Hematopoietic multipotent progenitor cell treated with erythropoietin and hydrocortisone succinate and interleukin-3 and kit ligand, for 4 days (in vitro differentiated cells): ENCODE measurements around the gene PLEKHA5.

ENCODE experiments used
- DNase-seq: peaks from one replicate; pipeline ENCODE4 v3.0.0-alpha.2; 2015

PLEKHA5 gene

DNA sequence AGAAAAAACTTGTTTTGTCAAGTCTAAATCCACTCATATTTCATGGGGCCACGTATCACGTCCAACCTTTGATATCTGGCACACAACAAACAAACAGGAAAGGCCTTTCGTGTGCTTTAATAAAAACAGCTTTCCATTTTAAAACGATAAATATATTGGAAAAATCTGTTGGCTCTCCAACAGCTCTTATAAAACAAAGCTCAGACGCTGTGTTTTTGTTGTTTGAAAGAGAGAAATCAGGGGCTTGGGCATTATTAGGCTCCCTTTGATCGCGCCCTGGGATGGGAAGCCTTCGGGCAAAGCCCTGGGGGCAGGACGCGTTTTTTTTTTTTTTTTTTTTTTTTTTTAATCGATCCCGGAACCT lies 429 bp upstream of the PLEKHA5 start:
- DNase-seq: no peak

DNA sequence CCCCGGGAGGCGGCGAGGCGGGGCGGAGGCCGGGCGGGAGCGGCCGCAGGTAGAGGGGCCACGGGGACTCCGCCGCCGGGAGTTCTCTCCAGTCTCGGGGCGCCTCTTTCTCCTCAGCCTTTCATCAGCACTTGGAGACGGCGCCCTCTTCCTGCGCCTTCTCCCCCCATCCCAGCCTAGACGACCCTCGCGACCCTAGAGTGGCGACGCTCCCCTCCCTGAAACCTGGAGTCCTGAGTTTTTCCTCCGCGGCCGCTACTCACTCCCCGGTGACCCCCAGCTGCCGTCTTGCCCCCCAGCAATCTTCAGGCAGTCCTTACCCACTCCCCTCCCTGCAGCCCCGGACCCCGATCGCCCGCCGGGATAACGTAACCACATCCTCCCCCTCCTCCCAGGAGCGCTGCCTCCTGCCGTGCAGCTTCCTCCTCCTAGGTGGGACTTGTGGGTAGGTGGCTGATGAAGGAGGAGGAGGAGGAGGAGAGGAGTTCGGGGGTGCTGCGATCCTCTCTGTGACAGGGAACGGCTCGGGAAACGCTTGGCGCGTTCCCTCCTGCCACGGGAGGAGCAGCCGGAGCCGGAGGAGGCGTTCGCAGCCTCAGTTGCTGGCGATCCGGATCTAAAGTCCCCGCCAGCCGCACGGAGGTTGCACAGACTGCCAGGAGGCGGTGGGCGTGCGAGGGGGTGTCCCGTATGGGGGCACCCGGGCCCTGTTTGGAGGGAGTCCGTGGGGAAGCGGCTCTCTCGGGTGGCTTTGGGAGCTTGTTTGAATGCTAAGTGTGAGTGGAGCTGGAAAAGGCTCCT lies 891 bp downstream of the PLEKHA5 start:
- peak; percentile 54 for DNase-seq

- DNase-seq: peak; percentile 24
Observed at GRCh38 chr12:19131025-19131444, 1.5 kb downstream of the PLEKHA5 start.

GRCh38 chr12:19138551-19138950 lies 9.0 kb downstream of the PLEKHA5 start:
- no peak for DNase-seq

DNA sequence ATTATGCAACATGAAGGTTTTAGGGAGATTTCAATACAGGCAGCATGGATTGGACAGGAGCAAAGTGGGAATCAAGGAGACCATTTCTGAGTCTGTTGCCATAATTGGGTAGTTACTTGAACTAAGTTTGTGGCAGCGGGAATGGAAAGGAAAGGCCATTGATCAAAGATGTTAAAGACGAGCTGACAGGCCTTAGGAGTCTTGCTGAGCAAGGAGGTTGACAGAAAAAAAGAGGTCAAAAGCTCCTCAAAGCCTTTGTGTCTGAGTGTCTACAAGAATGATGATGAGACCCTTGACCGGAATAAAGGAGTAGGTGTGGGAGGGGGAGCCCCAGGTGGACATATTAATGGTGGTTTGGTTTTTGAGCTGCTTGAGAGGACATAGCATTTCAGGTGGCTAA lies 9.4 kb downstream of the PLEKHA5 start:
- DNase-seq: no peak

DNA sequence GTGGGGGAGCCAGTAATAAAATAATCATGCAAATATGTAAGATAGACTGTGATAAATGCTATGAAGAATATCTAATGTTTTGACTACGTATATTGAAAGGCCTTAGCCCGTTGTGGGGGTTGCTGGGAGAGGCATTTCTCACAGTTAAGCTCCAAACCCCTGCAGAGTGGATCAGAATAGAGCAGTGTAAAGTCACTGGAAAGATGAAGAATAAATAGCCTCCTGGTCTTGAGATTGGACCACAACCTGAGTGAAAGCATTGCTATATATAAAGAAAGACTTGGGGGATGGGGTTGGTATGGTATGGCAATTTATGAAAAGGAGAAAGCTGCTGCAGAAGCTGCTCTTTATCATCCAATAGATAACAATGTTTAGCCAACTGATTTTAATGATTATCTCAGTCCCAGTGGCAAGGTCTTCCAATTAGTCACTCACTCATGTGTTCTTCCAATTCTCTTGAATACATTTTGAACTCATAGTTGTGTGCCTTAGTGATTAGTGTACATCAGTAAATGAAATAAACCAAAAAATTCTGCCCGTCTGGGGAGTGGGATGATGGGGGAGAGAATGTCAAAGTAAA lies 10.2 kb downstream of the PLEKHA5 start:
- DNase-seq: no peak

GRCh38 chr12:19140381-19141236 lies 11.1 kb downstream of the PLEKHA5 start:
- DNase-seq: no peak

- DNase-seq: no peak
Observed at GRCh38 chr12:19142499-19142898, 13.0 kb downstream of the PLEKHA5 start.

GRCh38 chr12:19144287-19144686 lies 14.8 kb downstream of the PLEKHA5 start:
- no peak for DNase-seq

DNA sequence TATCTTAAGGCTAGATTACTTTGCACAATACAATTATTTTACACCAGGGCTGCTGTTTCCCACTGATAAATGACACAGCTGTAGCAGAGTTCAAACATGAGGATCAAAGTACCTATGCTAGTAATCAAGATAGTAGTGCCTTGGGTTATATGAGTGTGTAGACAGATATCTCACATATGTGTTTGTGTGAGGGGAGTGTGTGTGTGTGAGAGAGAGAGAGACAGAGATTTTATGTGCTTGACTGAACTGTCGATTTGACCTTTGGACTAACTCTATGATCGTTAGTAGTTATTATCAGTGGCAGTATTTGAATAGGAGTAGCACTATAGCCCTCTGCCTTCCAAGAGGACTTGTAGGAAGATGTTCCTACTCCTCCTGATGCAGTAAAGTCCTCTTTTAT lies 15.5 kb downstream of the PLEKHA5 start:
- no peak for DNase-seq

GRCh38 chr12:19148860-19149259 lies 19.3 kb downstream of the PLEKHA5 start:
- DNase-seq: no peak

DNA sequence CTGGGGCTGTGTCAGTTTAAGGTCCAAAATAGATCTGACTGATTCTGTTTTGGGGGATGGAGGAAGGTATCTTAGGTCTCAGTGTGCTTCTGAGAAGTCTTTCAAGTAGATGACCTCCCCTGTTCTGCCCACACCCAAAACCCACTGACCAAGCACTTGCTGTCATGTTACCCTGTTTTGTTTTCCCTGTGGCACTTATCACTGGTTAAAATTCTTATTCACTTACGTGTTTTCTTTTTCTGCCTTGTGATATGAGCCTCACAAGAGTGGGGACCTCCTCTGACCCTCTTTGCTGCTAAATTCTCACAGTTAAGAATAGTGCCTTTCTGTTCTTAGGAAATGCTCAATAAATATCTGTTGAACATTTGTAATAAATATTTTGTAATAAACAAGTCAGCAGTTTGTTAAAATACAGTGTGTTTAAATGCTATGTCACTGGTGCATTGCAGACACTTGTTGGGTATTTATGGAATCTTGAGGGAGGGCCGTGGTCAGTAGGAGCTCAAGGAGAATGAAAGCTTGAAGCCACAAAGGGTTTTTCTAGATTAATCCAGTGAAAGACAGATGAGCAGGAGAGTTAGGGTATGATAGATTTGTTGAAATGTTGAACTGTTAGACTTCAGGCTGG lies 20.9 kb downstream of the PLEKHA5 start:
- DNase-seq: no peak

- no peak for DNase-seq
Observed at GRCh38 chr12:19151298-19151697, 21.8 kb downstream of the PLEKHA5 start.

- no peak for DNase-seq
Observed at GRCh38 chr12:19153396-19153795, 23.9 kb downstream of the PLEKHA5 start.

- no peak for DNase-seq
Observed at GRCh38 chr12:19154686-19155085, 25.2 kb downstream of the PLEKHA5 start.

GRCh38 chr12:19155981-19156734 lies 26.6 kb downstream of the PLEKHA5 start:
- no peak for DNase-seq

GRCh38 chr12:19158923-19159322 lies 29.4 kb downstream of the PLEKHA5 start:
- no peak for DNase-seq

- DNase-seq: no peak
Observed at GRCh38 chr12:19161216-19161615, 31.7 kb downstream of the PLEKHA5 start.

DNA sequence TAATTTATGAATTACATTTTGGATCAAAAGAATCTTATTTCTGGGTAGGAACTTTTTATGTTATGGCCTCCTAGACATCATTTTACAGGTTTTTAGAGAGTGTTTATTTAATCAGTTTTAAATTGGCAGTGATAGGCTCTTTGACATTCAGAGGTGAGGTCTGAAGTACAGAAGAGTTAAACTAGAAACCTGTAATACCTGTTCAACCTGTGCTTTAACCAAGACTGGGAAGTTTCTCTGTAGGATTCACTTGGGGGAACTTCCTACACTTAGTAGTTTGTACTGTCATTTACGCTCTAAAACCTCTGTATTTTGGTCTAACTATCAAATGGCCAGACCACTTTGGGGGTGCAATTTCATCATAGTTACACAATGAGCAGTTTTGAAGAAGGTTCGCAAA lies 35.9 kb downstream of the PLEKHA5 start:
- no peak for DNase-seq

DNA sequence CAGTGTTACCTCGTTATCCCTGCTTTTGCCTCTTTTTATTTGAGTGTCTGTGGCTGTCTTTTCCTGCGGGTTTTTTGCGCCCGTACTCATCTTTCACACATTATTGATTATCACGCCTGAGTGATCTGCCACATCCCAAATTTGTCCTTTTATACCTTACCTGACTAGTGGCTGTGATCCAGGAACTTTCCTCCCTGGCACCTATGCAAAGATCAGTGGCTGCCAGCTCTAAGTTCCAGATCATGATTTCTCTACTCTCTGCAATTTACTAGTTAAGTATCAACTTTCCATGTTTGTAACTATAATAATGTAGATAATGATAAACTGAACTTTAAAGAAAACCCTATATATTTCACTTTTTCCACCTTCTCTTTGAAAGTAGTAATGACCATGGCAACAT lies 36.9 kb downstream of the PLEKHA5 start:
- no peak for DNase-seq

DNA sequence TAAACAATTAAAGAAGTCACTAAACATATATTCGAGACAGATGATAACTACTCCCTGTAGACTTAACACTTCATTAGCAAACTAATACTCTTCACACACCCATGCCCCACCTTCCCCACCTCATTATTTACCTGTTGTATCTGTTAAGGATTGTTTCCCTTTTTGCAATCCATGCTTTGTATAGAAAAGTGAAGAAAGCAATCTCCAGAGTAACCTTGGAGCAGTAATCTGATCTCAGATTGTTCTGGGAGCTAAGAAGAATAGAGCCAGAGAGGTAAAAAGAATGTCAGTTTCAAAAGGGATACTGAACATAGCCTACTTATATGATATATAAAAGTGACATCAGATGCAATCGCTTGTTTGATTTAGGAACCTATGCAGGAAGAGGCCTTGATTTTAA lies 37.4 kb downstream of the PLEKHA5 start:
- DNase-seq: no peak

- DNase-seq: no peak
Observed at GRCh38 chr12:19167708-19168107, 38.2 kb downstream of the PLEKHA5 start.

DNA sequence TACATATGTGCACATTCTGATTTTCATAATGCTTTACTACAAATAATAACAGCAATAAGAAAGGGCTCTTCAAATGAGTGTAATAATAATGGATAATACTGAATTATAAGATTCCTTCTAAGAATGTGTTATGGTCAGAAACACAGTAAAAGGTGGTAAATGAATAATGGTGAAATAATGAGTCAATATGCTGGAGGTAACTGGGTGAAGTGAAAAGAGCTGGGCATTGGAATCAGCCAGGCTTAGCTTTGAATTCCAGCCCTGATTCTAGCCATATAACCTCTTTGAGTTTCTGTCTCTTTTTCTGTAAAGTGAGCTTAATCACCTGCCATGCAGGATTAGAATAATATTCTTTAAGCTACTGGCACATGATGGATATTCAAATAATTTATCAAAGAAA lies 39.1 kb downstream of the PLEKHA5 start:
- no peak for DNase-seq
